Neural cell (in vitro differentiated cells): ENCODE measurements around the gene GABRB2. TPM values are rescaled to one million over a fixed set of nuclear protein-coding genes. Genes with fewer than 3 reads are reported as not detected.

ENCODE experiments used
- H2AFZ ChIP-seq: fragments of 200-600, 300-800 bp; sonication (generic), shearing (Covaris generic); 2 replicates; pipeline ENCODE4 v1.6.0; 2014; ENCODE audit warnings: low read depth, mild to moderate bottlenecking, antibody characterized with exemption, low read length, moderate library complexity
- H3F3A ChIP-seq: fragments of 200-600 bp; shearing (Covaris generic); 2 replicates; pipeline ENCODE4 v1.6.1; 2016; ENCODE audit warnings: mild to moderate bottlenecking, moderate library complexity, mixed read lengths, antibody characterized with exemption, low read length; ENCODE audit not compliant: insufficient read depth, poor library complexity, severe bottlenecking
- H3K27ac ChIP-seq: fragments of 200-600, 300-800 bp; sonication (generic), shearing (Covaris generic); 2 replicates; pipeline ENCODE4 v1.5.1; 2014; ENCODE audit warnings: mild to moderate bottlenecking, low read length, moderate library complexity
- H3K27me3 ChIP-seq: fragments of 300-800, 200-600 bp; sonication (generic), shearing (Covaris generic); 2 replicates; pipeline ENCODE4 v1.6.0; 2014; ENCODE audit warnings: mild to moderate bottlenecking, low read depth, low read length, moderate library complexity; ENCODE audit not compliant: insufficient read depth
- H3K36me3 ChIP-seq: fragments of 300-800, 200-600 bp; sonication (generic), shearing (Covaris generic); 2 replicates; pipeline ENCODE4 v1.5.1; 2014; ENCODE audit warnings: mild to moderate bottlenecking, antibody characterized with exemption, low read length, moderate library complexity; ENCODE audit not compliant: insufficient read depth
- H3K4me2 ChIP-seq: fragments of 300-800, 200-600 bp; sonication (generic), shearing (Covaris generic); 2 replicates; pipeline ENCODE4 v1.6.0; 2014; ENCODE audit warnings: mild to moderate bottlenecking, low read length
- H3K4me3 ChIP-seq: fragments of 300-800, 200-600 bp; sonication (generic), shearing (Covaris generic); 2 replicates; pipeline ENCODE4 v1.5.1; 2014; ENCODE audit warnings: mild to moderate bottlenecking, low read length, moderate library complexity
- H3K79me2 ChIP-seq: fragments of 200-600 bp; shearing (Covaris generic); replicated peaks from 2 replicates; pipeline ENCODE4 v1.6.0; 2014; ENCODE audit warnings: mild to moderate bottlenecking, low read length, moderate library complexity; ENCODE audit not compliant: insufficient read depth
- H3K9ac ChIP-seq: fragments of 300-800, 200-600 bp; sonication (generic), shearing (Covaris generic); 2 replicates; pipeline ENCODE4 v1.6.1; 2016; ENCODE audit warnings: mild to moderate bottlenecking, low read length, mixed read lengths
- H3K9me2 ChIP-seq: fragments of 200-600 bp; shearing (Covaris generic); 2 replicates; pipeline ENCODE4 v1.6.1; 2016; ENCODE audit warnings: mild to moderate bottlenecking, low read length, mixed read lengths; ENCODE audit not compliant: insufficient read depth
- H3K9me3 ChIP-seq: fragments of 200-600, 300-800 bp; sonication (generic), shearing (Covaris generic); 2 replicates; pipeline ENCODE4 v1.6.1; 2016; ENCODE audit warnings: mild to moderate bottlenecking, mixed run types, low read length, moderate library complexity, mixed read lengths
- H4K20me1 ChIP-seq: fragments of 200-600 bp; shearing (Covaris generic); 2 replicates; pipeline ENCODE4 v1.6.1; 2016; ENCODE audit warnings: mild to moderate bottlenecking, mixed run types; ENCODE audit not compliant: insufficient read depth
- CTCF ChIP-seq: fragments of 450-650 bp; IDR thresholded peaks from 2 replicates; pipeline ENCODE4 v1.5.1; 2014; ENCODE audit warnings: antibody characterized with exemption, mild to moderate bottlenecking, moderate library complexity; ENCODE audit not compliant: poor library complexity, severe bottlenecking
- EP300 ChIP-seq: fragments of 450-650 bp; conservative IDR thresholded peaks from 2 replicates; pipeline ENCODE4 v1.6.1; 2014; ENCODE audit warnings: antibody characterized with exemption, mild to moderate bottlenecking, moderate library complexity; ENCODE audit not compliant: poor library complexity, severe bottlenecking
- EZH2 ChIP-seq: fragments of 200-600, 300-800 bp; shearing (Covaris generic), sonication (generic); IDR thresholded peaks from 2 replicates; pipeline ENCODE4 v1.6.1; 2014; ENCODE audit warnings: antibody characterized with exemption, low read length, borderline replicate concordance, mild to moderate bottlenecking; ENCODE audit not compliant: insufficient read depth, poor library complexity, severe bottlenecking
- MXI1 ChIP-seq: fragments of 450-650 bp; conservative IDR thresholded peaks from 2 replicates; pipeline ENCODE4 v1.6.1; 2014; ENCODE audit warnings: antibody characterized with exemption, mild to moderate bottlenecking; ENCODE audit not compliant: poor library complexity, severe bottlenecking
- POLR2AphosphoS5 ChIP-seq: IDR thresholded peaks from 2 replicates; pipeline ENCODE4 v1.6.1; 2012
- RAD21 ChIP-seq: fragments of 450-650 bp; conservative IDR thresholded peaks from 2 replicates; pipeline ENCODE4 v1.6.1; 2014; ENCODE audit warnings: antibody characterized with exemption, mild to moderate bottlenecking, moderate library complexity
- REST ChIP-seq: IDR thresholded peaks from 2 replicates; pipeline ENCODE4 v1.6.1; 2012; ENCODE audit warnings: borderline replicate concordance
- SMC3 ChIP-seq: fragments of 450-650 bp; conservative IDR thresholded peaks from 2 replicates; pipeline ENCODE4 v1.6.1; 2014; ENCODE audit warnings: antibody characterized with exemption, mild to moderate bottlenecking, moderate library complexity; ENCODE audit not compliant: poor library complexity
- TAF1 ChIP-seq: IDR thresholded peaks from 2 replicates; pipeline ENCODE4 v1.6.1; 2012; ENCODE audit warnings: low read depth
- polyA plus RNA-seq: library from polyadenylated mRNA; depleted of rRNA; stranded (reverse); fragments of >200 nt; gene quantifications from 2 replicates; pipeline ENCODE4 v1.2.3, GENCODE V29; 2014

Gene GABRB2
- polyA plus RNA-seq, 1 donor from 2014 or later = 106 TPM

- Histone ChIP-seq H3K27me3 (no peaks in the 10 kb centered on the region), H3K4me3 (no peak overlapping the region), H2AFZ (no peak overlapping the region), H3K9me2 (no peaks in the 10 kb centered on the region), H3K36me3 (no peaks in the 10 kb centered on the region), H3K9me3 (no peaks in the 10 kb centered on the region), H4K20me1 (no peaks in the 10 kb centered on the region), H3K79me2 (no peaks in the 10 kb centered on the region), H3K27ac (no peak overlapping the region), H3F3A (no peaks in the 10 kb centered on the region), H3K9ac (no peak overlapping the region), H3K4me2 (no peak overlapping the region)
- TF ChIP-seq SMC3 (no peak), RAD21 (no peak), REST (no peak), EP300 (no peak), TAF1 (no peak)
These were observed 263.2 kb downstream of the GABRB2 start for GRCh38 chr5:161283296-161283695.

- Histone ChIP-seq H4K20me1 (no peaks in the 10 kb centered on the region), H3F3A (no peaks in the 10 kb centered on the region), H3K36me3 (no peaks in the 10 kb centered on the region), H2AFZ (no peak overlapping the region), H3K27ac (no peak overlapping the region), H3K4me3 (no peak overlapping the region), H3K9ac (no peak overlapping the region), H3K9me2 (no peaks in the 10 kb centered on the region), H3K4me2 (no peak overlapping the region), H3K27me3 (no peaks in the 10 kb centered on the region), H3K79me2 (no peaks in the 10 kb centered on the region), H3K9me3 (no peaks in the 10 kb centered on the region)
- TF ChIP-seq RAD21 (no peak), TAF1 (no peak), MXI1 (no peak), REST (no peak), EP300 (no peak), EZH2 (no peak), POLR2AphosphoS5 (no peak), SMC3 (no peak), CTCF (no peak)
These were observed 267.5 kb downstream of the GABRB2 start for GRCh38 chr5:161278739-161279660.
